Fibroblast of peridontal ligament (primary cell): ENCODE data around the gene KAT8.
"Not testable (repeated sequence)": the region's sequence is repeated elsewhere in the genome, so short reads cannot be mapped to it uniquely, and the experiment has no call there.

ENCODE experiments used
- DNase-seq: peaks from one replicate; pipeline ENCODE4 v3.0.0-alpha.2; 2010; ENCODE audit errors: extremely low read depth

The KAT8 gene

DNA sequence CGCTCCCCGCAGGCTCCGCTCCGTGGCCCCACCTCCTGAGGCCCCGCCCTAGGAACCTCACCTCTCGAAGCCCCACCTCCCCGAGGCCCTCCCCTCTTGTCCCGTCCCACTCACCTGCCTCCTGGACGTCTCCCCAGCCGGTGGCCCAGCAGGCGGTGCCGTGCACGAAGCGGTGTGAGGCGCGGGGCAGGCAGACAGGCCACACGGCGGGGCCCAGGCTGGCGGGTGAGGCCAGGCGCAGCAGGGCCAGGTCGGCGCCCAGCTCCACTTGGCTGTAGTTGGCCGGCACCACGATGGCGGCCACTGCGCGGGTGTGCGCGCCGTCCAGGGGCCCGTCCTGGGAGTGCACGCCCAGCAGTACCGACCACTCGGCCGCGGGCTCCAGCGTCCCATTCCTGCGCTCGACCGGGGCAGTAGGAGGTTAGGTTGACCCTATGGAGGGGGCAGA lies 30.8 kb downstream of the KAT8 start:
- DNase-seq, result no peak

DNA sequence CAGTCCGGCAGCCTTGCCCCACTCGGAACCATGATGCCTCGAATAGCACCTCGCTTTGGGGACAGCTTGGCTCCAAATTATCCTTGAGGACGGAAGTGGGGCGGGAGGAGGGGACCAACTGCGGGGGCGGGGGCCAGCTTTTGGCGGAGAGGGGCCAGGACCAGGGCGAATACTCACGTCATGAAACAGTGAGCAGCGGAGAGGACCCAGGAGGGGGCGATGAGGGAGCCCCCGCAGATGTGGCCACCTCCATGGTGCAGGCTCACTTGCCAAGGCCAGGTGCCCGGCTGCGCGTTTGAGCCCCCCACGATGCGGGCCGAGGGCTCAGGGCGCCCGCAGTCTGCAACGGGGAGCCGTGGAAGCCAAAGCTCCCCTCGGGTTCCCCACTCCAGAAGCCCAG lies 31.4 kb downstream of the KAT8 start:
- DNase-seq, result no peak

DNA sequence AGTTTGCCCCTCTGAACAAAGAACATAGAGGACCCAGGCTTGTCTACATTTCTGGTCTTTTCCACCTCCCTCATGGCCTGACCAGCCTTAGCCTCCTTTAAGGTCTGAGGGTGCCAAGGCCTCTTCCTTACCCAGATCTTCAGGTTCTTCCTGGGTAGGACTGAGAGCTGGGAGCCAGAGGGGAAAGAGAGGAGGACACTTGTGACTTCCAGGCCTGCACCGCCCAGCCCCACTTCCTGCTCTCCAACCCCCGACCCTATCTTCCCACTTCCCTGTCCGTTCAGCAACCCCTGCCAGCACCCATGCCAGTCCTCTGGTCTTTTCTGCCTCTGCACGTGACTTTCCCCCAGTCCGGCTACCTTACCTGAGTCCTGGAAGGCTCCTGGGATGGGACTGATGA lies 31.9 kb downstream of the KAT8 start:
- DNase-seq, result no peak

DNA sequence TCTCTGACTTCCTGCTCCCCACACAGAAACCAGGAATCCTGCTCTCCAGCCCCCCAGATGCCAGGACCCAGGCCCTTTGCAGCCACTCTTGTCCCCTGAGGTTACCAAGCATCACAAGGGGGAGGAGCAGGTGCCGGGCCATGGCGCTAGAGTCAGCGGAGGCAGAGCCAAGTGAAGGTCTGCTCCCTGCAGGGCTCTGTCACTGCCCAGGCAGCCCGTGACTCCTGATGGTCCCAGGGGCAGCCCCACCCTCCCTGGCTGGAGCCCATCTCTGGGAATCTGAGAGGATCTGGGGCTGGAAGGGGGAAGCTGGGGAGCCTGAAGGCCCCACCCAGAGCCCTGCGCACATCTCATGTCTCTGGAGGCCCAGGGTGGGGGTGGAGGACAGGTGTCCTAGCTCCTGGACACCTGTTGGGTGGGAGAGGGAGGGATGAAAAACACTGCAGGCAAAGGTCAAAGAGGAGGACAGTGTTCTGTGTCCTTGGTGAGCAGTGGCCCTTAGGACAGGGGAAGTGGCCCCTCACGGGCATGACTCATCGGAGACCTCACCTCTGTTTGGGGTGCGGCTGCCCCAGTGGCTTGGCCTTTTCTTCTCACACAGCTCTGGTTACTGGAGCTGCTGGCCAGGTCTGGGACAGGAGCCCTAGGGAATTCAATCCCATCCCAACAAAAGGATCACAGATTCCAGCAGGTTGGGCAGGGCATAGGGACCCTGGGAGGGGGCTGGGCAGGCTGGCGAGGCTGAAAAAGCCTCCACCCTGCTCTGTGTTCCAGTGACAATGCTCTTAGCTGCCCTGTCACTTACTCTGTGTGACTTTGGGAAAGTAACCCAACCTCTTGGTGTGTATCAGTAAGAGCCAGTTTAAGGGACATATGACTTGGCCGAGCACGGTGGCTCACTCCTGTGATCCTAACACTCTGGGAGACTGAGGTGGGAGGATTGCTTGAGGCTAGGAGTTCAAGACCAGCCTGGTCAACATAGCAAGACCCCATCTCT lies 32.7 kb downstream of the KAT8 start, which contains the start of gene PRSS36:
Gene PRSS36, minus strand, starts transcription at position 173 of the 997 bp plus-strand sequence. Its CDS starts 31 bp downstream, at position 142.
- no peak for DNase-seq

DNA sequence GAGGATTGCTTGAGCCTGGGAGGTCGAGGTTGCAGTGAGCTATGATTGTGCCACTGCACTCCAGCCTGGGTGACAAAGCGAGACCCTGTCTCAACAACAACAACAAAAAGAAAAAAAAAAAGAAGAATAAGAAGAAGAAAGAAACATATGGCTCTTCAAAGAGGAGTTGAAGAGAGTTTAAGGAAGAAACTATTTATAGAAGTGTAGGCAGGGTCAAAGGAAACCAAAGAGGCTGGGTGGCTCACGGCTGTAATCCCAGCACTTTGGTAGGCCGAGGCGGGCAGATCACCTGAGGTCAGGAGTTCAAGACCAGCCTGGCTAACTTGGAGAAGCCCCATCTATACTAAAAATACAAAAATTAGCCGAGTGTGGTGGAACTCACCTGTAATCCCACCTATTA lies 33.5 kb downstream of the KAT8 start:
- not testable (repeated sequence) for DNase-seq

DNA sequence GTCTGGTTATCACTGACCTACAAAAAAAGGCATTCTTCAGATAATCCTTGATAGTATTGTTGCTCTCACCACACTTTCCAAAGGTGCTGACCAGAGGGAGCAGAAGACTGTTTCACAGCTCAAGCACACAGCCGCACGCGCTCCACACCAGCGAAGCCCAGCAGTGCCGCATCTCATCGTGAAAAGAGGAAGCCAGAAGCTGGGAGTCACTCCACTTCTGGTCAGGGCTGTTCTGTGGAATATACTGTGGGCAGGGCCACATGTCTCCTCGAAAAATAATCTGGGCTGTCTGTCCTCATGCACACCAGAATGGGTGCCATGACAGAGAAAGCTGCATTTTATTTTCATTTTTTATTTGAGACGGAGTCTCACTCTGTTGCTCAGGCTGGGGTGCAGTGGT lies 39.7 kb downstream of the KAT8 start:
- DNase-seq, result no peak

DNA sequence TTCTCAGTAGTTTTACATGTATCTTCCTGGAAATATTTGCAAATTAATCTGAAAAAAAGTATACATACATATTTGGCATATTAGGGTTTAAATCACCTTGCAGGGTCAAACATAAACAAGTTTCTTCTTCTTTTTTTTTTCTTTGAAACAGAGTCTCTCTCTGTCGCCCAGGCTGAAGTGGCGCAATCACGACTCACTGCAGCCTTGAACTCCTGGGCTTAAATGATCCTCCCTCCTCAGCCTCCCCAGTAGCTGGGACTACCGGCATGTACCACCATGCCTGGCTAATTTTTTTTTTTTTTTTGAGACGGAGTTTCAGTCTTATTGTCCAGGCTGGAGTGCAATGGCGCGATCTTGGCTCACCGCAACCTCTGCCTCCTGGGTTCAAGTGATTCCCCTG lies 49.9 kb downstream of the KAT8 start:
- DNase-seq, result no peak

DNA sequence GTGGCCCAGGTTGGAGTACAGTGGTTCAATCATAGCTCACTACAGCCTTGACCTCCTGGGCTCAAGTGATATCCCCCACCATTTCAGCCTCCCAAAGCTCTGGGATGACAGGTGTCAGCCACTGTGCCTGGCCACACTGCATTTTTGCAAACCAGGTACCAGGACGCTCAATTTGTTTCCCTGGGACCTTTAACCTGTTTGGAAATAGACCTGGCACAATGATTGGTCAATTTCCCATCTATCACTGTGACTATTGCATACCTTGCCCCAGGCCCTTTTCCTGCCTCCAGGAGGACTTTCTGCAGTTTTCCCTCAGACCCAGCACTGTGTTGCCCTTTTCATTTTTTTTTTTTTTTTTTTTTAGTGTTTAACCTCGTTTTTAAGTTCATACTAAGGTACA lies 51.4 kb downstream of the KAT8 start:
- no peak for DNase-seq

DNA sequence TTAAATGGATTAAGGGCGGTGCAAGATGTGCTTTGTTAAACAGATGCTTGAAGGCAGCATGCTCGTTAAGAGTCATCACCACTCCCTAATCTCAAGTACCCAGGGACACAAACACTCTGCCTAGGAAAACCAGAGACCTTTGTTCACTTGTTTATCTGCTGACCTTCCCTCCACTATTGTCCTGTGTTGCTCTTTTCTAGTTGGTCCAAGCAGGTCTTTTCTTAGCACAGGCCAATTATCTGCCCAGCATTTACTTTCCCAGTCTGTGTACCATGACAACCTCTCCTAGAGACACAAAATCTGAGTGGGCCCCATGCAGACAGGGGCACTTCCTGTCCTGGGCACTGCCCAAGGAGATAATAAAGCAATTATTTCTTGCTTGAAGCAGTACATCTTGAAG lies 52.6 kb downstream of the KAT8 start:
- not testable (repeated sequence) for DNase-seq

DNA sequence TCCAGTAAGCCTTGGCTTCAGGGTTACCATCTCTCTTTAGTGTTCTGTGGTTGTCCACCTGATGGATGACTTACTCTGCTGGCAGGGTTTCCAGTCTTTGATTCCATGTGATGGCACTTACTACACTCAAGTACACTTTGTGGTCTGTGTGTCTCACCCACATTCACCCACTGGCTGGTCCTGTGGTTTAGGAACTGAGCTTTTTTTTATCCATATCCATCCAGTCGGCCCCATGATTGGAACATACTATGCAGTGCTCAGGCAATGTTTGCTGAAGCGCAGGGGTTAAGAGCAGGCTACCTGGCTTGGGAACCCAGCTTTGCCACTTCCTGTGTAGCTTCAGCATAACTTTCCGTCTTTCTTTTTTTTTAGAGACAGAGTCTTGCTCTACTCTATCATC lies 59.7 kb downstream of the KAT8 start:
- peak; percentile 42 for DNase-seq

DNA sequence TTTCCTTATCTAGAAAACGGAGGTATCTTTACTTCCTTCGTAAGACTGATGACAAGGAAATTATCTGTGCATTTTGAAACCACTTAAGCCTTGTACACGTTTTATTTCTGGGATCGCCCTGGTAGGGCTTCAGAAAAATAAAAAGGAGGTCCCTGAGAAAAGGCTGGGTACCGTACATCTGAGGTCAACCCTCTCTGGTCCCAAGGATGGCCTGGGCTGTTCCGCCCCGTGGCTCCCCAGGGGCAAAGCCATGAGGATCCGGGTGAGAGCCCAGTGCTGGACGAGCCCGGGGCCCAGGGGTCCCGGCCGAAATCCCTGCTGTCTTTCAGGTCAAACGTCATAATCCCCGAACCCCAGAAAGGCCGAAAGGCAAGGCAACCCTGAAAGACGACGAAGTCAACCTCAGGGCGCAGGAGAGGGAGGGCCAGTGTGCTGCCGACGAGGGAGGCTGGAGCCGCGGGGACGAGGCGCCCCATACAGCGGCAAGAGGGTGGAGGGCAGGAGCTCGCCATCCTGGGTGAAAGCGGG lies 61.8 kb downstream of the KAT8 start:
- DNase-seq, result peak; percentile 17

DNA sequence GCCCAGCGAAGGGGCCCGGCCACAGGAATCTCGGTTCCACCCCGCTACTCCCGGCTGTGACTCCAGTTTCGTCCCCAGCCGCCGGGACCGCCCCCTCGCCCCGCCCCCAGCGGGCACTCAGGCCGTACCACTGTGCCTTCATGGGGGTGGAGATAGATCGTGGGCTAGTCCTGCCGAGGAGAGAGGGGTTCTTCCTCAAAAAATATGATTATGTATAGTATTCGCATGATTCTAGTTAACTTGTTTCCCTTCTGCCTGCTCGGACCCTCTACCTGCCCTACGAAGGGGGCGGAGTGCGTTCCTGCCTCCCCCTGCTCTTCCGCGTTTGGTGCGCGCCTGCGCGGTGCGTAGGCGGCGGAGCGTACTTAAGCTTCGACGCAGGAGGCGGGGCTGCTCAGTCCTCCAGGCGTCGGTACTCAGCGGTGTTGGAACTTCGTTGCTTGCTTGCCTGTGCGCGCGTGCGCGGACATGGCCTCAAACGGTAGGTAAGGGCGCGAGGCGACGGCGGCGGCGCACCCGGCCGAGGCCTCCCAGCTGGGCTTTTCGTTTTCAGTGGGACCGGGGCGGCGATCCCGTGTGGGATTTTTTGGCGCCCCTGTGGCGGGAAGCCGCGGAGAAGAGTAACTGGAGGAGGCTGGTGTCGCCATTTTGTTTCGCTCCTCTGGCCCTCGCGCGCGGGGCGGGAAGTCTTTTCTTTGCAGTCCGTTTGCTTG lies 62.4 kb downstream of the KAT8 start, which contains the start of gene FUS:
Gene FUS, plus strand, starts transcription at position 393 of the 713 bp plus-strand sequence. Its CDS starts 76 bp downstream, at position 469.
- DNase-seq, result peak; percentile 90
